IMR-90 (cell line): Measurements from ENCODE around the gene RPS28. TPM values are rescaled to one million over a fixed set of nuclear protein-coding genes. Genes with fewer than 3 reads are reported as not detected.

Experiments used
- ATAC-seq: fragments of 200-7000 bp; cut with Tn5 transposase; 2 replicates; pipeline ENCODE4 v1.9.1; 2020; ENCODE audit warnings: low read depth, mild to moderate bottlenecking, moderate library complexity
- BruUV-seq: library from RNA; stranded (reverse); fragments of 400-500 nt; replicated peaks from 2 replicates; lab custom pipeline; 2021; lab: Mats Ljungman, UMichigan
- CTCF ChIA-PET: fragments of 300-600 bp; formaldehyde crosslinking; extraction: SDS; loops from one replicate; lab custom pipeline; 2021; ENCODE audit warnings: antibody characterized with exemption; lab: Yijun Ruan, JAX
- POLR2A ChIA-PET: fragments of 300-600 bp; sonication (Branson Sonifier 250); formaldehyde crosslinking; loops from one replicate; lab custom pipeline; 2022; ENCODE audit warnings: antibody characterized with exemption; ENCODE audit not compliant: unreplicated experiment; lab: Charles Lee
- DNase-seq: peaks from one replicate; pipeline ENCODE4 v3.0.0; 2013
- H2AFZ ChIP-seq: replicated peaks from 2 replicates; pipeline ENCODE3; 2013; ENCODE audit warnings: low read length, mild to moderate bottlenecking; ENCODE audit not compliant: poor library complexity
- H2AK5ac ChIP-seq: 2 replicates; pipeline ENCODE4 v1.6.1; 2013; ENCODE audit warnings: low read depth, low read length, inconsistent platforms
- H2AK9ac ChIP-seq: replicated peaks from 2 replicates; pipeline ENCODE3; 2013; ENCODE audit warnings: mild to moderate bottlenecking, low read depth, low read length, moderate library complexity; ENCODE audit not compliant: poor library complexity
- H2BK120ac ChIP-seq: 2 replicates; pipeline ENCODE4 v1.6.1; 2013; ENCODE audit warnings: low read depth, low read length, inconsistent platforms
- H2BK15ac ChIP-seq: 3 replicates; pipeline ENCODE4 v1.6.1; 2013; ENCODE audit warnings: low read depth, low read length, inconsistent platforms
- H2BK20ac ChIP-seq: 2 replicates; pipeline ENCODE4 v1.6.1; 2013; ENCODE audit warnings: low read depth, mild to moderate bottlenecking, inconsistent platforms, low read length, moderate library complexity
- H2BK5ac ChIP-seq: 2 replicates; pipeline ENCODE4 v1.6.1; 2013; ENCODE audit warnings: mild to moderate bottlenecking, low read depth, low read length, inconsistent platforms; ENCODE audit not compliant: poor library complexity, severe bottlenecking
- H3K14ac ChIP-seq: replicated peaks from 2 replicates; pipeline ENCODE4 v1.6.1; 2013; ENCODE audit warnings: low read depth, low read length, inconsistent platforms
- H3K18ac ChIP-seq: 2 replicates; pipeline ENCODE4 v1.6.1; 2013; ENCODE audit warnings: low read depth, low read length, control low read depth
- H3K23ac ChIP-seq: 2 replicates; pipeline ENCODE4 v1.6.1; 2013; ENCODE audit warnings: low read depth, low read length, inconsistent platforms
- H3K27ac ChIP-seq: 2 replicates; pipeline ENCODE4 v1.5.1; 2013; ENCODE audit warnings: mild to moderate bottlenecking, control low read depth, low read length; ENCODE audit not compliant: insufficient read depth
- H3K27me3 ChIP-seq: 2 replicates; pipeline ENCODE4 v1.6.1; 2013; ENCODE audit warnings: low read length; ENCODE audit not compliant: control insufficient read depth, insufficient read depth
- H3K36me3 ChIP-seq: 2 replicates; pipeline ENCODE4 v1.6.1; 2013; ENCODE audit warnings: low read length, mixed read lengths; ENCODE audit not compliant: control insufficient read depth, insufficient read depth
- H3K4ac ChIP-seq: 2 replicates; pipeline ENCODE4 v1.6.1; 2013; ENCODE audit warnings: low read depth, low read length, inconsistent platforms
- H3K4me1 ChIP-seq: 2 replicates; pipeline ENCODE4 v1.6.1; 2013; ENCODE audit warnings: low read length, mixed read lengths; ENCODE audit not compliant: control insufficient read depth, insufficient read depth
- H3K4me2 ChIP-seq: 2 replicates; pipeline ENCODE4 v1.6.1; 2013; ENCODE audit warnings: low read depth, mild to moderate bottlenecking, control low read depth, low read length, moderate library complexity
- H3K4me3 ChIP-seq: 2 replicates; pipeline ENCODE4 v1.5.1; 2013; ENCODE audit warnings: low read depth, mild to moderate bottlenecking, control low read depth, low read length, moderate library complexity; ENCODE audit not compliant: insufficient read depth
- H3K56ac ChIP-seq: 2 replicates; pipeline ENCODE4 v1.6.1; 2013; ENCODE audit warnings: low read length, inconsistent platforms; ENCODE audit not compliant: insufficient read depth; ENCODE audit errors: extremely low read depth
- H3K79me1 ChIP-seq, 2 experiments: 2 replicates each; pipeline ENCODE4 v1.6.1; 2013; ENCODE audit warnings: low read length in 2 of 2, inconsistent platforms in 1 of 2, low read depth in 1 of 2
- H3K9ac ChIP-seq: 2 replicates; pipeline ENCODE4 v1.6.1; 2013; ENCODE audit warnings: low read depth, low read length, control low read depth
- H3K9me1 ChIP-seq: 2 replicates; pipeline ENCODE4 v1.6.1; 2013; ENCODE audit warnings: low read length, inconsistent platforms; ENCODE audit not compliant: insufficient read depth
- H3K9me3 ChIP-seq: 2 replicates; pipeline ENCODE4 v1.6.1; 2013; ENCODE audit warnings: low read length; ENCODE audit not compliant: control insufficient read depth, insufficient read depth
- H4K20me1 ChIP-seq: 2 replicates; pipeline ENCODE4 v1.6.1; 2013; ENCODE audit warnings: low read length, inconsistent platforms; ENCODE audit not compliant: insufficient read depth
- H4K5ac ChIP-seq: 2 replicates; pipeline ENCODE4 v1.6.1; 2013; ENCODE audit warnings: mild to moderate bottlenecking, low read depth, low read length, control low read depth
- H4K8ac ChIP-seq, 2 experiments: 2 replicates each; pipeline ENCODE4 v1.6.1; 2013; ENCODE audit warnings: low read depth in 2 of 2, low read length in 2 of 2, control low read depth in 1 of 2, inconsistent platforms in 1 of 2
- H4K91ac ChIP-seq: 2 replicates; pipeline ENCODE4 v1.6.1; 2013; ENCODE audit warnings: low read depth, low read length, inconsistent platforms; ENCODE audit not compliant: insufficient read depth
- BHLHE40 ChIP-seq: fragments of 150-350 bp; IDR thresholded peaks from 2 replicates; pipeline ENCODE4 v1.6.1; 2016; ENCODE audit warnings: mild to moderate bottlenecking, low read depth, low read length
- CEBPB ChIP-seq: IDR thresholded peaks from 2 replicates; pipeline ENCODE4 v1.6.1; 2012; ENCODE audit warnings: low read depth, low read length, improper control_type of control experiment
- CHD1 ChIP-seq: IDR thresholded peaks from 2 replicates; pipeline ENCODE4 v1.6.1; 2012; ENCODE audit warnings: low read depth, low read length, improper control_type of control experiment
- CTCF ChIP-seq: conservative IDR thresholded peaks from 2 replicates; pipeline ENCODE4 v1.5.1; 2012; ENCODE audit warnings: mild to moderate bottlenecking, low read depth, low read length, improper control_type of control experiment
- FOS ChIP-seq: fragments of 150-350 bp; IDR thresholded peaks from 2 replicates; pipeline ENCODE4 v1.6.1; 2016; ENCODE audit warnings: low read depth, low read length
- MAFK ChIP-seq: IDR thresholded peaks from 2 replicates; pipeline ENCODE4 v1.6.1; 2012; ENCODE audit warnings: low read depth, low read length, improper control_type of control experiment
- MAZ ChIP-seq: IDR thresholded peaks from 2 replicates; pipeline ENCODE4 v1.6.1; 2012; ENCODE audit warnings: low read depth, mild to moderate bottlenecking, low read length, improper control_type of control experiment, moderate library complexity, borderline replicate concordance
- MXI1 ChIP-seq: IDR thresholded peaks from 2 replicates; pipeline ENCODE4 v1.6.1; 2012; ENCODE audit warnings: low read depth, mild to moderate bottlenecking, low read length, moderate library complexity, borderline replicate concordance
- NFE2L2 ChIP-seq: fragments of 150-350 bp; IDR thresholded peaks from 2 replicates; pipeline ENCODE4 v1.6.1; 2016; ENCODE audit warnings: low read depth, mild to moderate bottlenecking, low read length
- POLR2A ChIP-seq: IDR thresholded peaks from 2 replicates; pipeline ENCODE4 v1.6.1; 2012; ENCODE audit warnings: mild to moderate bottlenecking, low read depth, low read length
- RAD21 ChIP-seq: IDR thresholded peaks from 2 replicates; pipeline ENCODE4 v1.6.1; 2012; ENCODE audit warnings: low read length, improper control_type of control experiment
- RCOR1 ChIP-seq: IDR thresholded peaks from 2 replicates; pipeline ENCODE4 v1.6.1; 2012; ENCODE audit warnings: mild to moderate bottlenecking, low read length, improper control_type of control experiment; ENCODE audit not compliant: insufficient replicate concordance
- RFX5 ChIP-seq: IDR thresholded peaks from 2 replicates; pipeline ENCODE4 v1.8.0; 2012; ENCODE audit warnings: low read depth, mild to moderate bottlenecking, low read length, moderate library complexity
- SMC3 ChIP-seq: fragments of 150-350 bp; IDR thresholded peaks from 2 replicates; pipeline ENCODE4 v1.6.1; 2016; ENCODE audit warnings: low read depth, mild to moderate bottlenecking, antibody characterized with exemption, low read length, moderate library complexity
- USF2 ChIP-seq: fragments of 150-350 bp; IDR thresholded peaks from 2 replicates; pipeline ENCODE4 v1.6.1; 2017; ENCODE audit warnings: mild to moderate bottlenecking, antibody characterized with exemption, low read length, low read depth
- WGBS, 2 experiments: methylation state at CpG; one replicate each; pipeline versions ENCODE4 v1.1.5 to v1.1.7; 2013; ENCODE audit warnings: missing lambda C conversion rate in 2 of 2; ENCODE audit not compliant: insufficient read length in 1 of 2; ENCODE audit errors: extremely low coverage in 2 of 2; 5-methylcytosine and 5-hydroxymethylcytosine counted together
- dilution Hi-C: fragments of 300-500 bp; cut with HindIII; formaldehyde crosslinking; loops from one replicate; pipeline ENCODE4 v1.14.3; 2018; ENCODE audit warnings: low sequenced_read_pairs; ENCODE audit not compliant: unreplicated experiment
- in situ Hi-C: fragments of 300-500 bp; cut with MboI; formaldehyde crosslinking; loops from 3 replicates; pipeline ENCODE4 v1.14.3; 2019; ENCODE audit warnings: low sequenced_read_pairs, inconsistent platforms, mixed read lengths
- intact Hi-C: fragments of 100-400 bp; cut with micrococcal nuclease; formaldehyde crosslinking; loops from 2 replicates; pipeline ENCODE4 v1.10.0; 2022
- polyA plus RNA-seq, 3 experiments: library from polyadenylated mRNA; depleted of rRNA; stranded (reverse); fragments of >200 nt; gene quantifications; 2 replicates each; pipeline ENCODE4 v1.2.3, GENCODE V29; 2012; ENCODE audit warnings: low replicate concordance in 1 of 3
- total RNA-seq: library from RNA; depleted of rRNA; stranded (reverse); fragments of >200 nt; gene quantifications from 2 replicates; pipeline ENCODE4 v1.2.3, GENCODE V29; 2012
- TF ChIP-seq, protein P1 (sequence below): fragments of 150-350 bp; IDR thresholded peaks from 2 replicates; pipeline ENCODE4 v1.6.1; 2016; ENCODE audit warnings: low read depth, mild to moderate bottlenecking, low read length, moderate library complexity, borderline replicate concordance

Gene RPS28
- total and polyA plus RNA-seq, 2 of the 4 experiments (the other 2 are of a cell fraction): 143 to 643 TPM

DNA sequence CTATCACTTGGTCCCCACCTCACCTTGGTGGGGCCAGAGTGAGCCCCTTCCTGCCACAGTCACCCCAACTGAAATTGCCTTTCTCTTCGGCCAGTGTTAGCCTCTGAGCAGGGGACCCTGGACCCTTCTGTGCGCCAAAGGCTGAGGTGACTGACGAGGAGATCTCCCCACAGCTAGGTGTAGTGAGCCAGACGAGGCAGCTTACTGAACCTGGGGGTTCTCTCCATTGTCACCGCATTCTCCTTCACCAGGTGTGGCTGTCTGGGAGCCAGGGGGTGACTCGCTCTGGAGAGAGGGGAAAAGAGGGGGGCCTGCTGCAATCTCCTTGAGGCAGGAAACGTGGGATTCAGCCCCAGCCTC is 1.3 kb downstream of the RPS28 start:
- no peak overlapping the region for H3K18ac ChIP-seq
- DNase-seq (no peak), ATAC-seq (no peak)
- H3K27me3 ChIP-seq: no peaks in the 10 kb centered on the region; the same call in 1 of the 2 replicates
- no peak overlapping the region for H3K4ac ChIP-seq
- intact Hi-C loops (no loop called here), dilution Hi-C loops (no loop called here), in situ Hi-C loops (loop anchor here (5.0 kb wide), 1 partner anchor 255 kb away; the partner anchor contains the start of gene MYO1F)
- BruUV-seq: no TSS peak
- H2AK9ac ChIP-seq: peak overlapping the region; percentile 99
- H3K27ac ChIP-seq: no peak overlapping the region
- H2AFZ ChIP-seq: peak overlapping the region; percentile 49
- H2BK5ac ChIP-seq: no peak overlapping the region
- no CpG with 5 or more reads among the region's 7 CpGs for WGBS, 2 experiments
- peaks cover 8% of the 10 kb centered on the region; the same call in 1 of the 2 replicates for H3K9me1 ChIP-seq
- H2BK120ac ChIP-seq: no peak overlapping the region
- peak overlapping the region; percentile 32; the same call in 1 of the 2 replicates for H3K56ac ChIP-seq
- H3K9me3 ChIP-seq: peaks cover 6% of the 10 kb centered on the region
- peak overlapping the region; percentile 79 for H3K9ac ChIP-seq
- H2BK15ac ChIP-seq: no peak overlapping the region
- H3K4me2 ChIP-seq: peak overlapping the region; percentile 99
- no peak overlapping the region; the same call in 1 of the 2 replicates for H3K14ac ChIP-seq
- H4K5ac ChIP-seq: no peak overlapping the region
- ChIA-PET CTCF (no interaction called here), POLR2A (no interaction called here)
- H4K20me1 ChIP-seq: peaks cover 31% of the 10 kb centered on the region
- no peak overlapping the region; the same call in 1 of the 2 replicates for H2AK5ac ChIP-seq
- H3K36me3 ChIP-seq: peaks cover 13% of the 10 kb centered on the region
- no peak overlapping the region for H2BK20ac ChIP-seq
- no peak overlapping the region for H4K91ac ChIP-seq
- TF ChIP-seq SMC3: no peak
- no peak for TF ChIP-seq RAD21
- no peak for TF ChIP-seq CEBPB
- TF ChIP-seq CTCF: no peak
- no peak for TF ChIP-seq CHD1
- no peak for TF ChIP-seq MXI1
- TF ChIP-seq POLR2A: no peak
- TF ChIP-seq USF2: no peak
- TF ChIP-seq BHLHE40: no peak
- TF ChIP-seq, protein P1, sequence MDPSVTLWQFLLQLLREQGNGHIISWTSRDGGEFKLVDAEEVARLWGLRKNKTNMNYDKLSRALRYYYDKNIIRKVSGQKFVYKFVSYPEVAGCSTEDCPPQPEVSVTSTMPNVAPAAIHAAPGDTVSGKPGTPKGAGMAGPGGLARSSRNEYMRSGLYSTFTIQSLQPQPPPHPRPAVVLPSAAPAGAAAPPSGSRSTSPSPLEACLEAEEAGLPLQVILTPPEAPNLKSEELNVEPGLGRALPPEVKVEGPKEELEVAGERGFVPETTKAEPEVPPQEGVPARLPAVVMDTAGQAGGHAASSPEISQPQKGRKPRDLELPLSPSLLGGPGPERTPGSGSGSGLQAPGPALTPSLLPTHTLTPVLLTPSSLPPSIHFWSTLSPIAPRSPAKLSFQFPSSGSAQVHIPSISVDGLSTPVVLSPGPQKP: no peak
- TF ChIP-seq RCOR1: no peak
- no peak for TF ChIP-seq NFE2L2
- no peak for TF ChIP-seq FOS
- no peak for TF ChIP-seq MAFK
- TF ChIP-seq MAZ: no peak
- TF ChIP-seq RFX5: no peak
- H3K4me3 ChIP-seq: peak overlapping the region; percentile 82
- peaks cover 29 to 55% of the 10 kb centered on the region in 2 experiments for H3K79me1 ChIP-seq
- peaks cover 9% of the 10 kb centered on the region for H3K4me1 ChIP-seq
- H3K23ac ChIP-seq: peak overlapping the region; percentile 77
- no peak overlapping the region for H4K8ac ChIP-seq
